ENCODE results near the gene WDR43. TPM values are rescaled to one million over a fixed set of nuclear protein-coding genes. Genes with fewer than 3 reads are reported as not detected.

The WDR43 gene
- total RNA-seq, 1 experiment from 2014 or later, result 85.6 TPM

DNA sequence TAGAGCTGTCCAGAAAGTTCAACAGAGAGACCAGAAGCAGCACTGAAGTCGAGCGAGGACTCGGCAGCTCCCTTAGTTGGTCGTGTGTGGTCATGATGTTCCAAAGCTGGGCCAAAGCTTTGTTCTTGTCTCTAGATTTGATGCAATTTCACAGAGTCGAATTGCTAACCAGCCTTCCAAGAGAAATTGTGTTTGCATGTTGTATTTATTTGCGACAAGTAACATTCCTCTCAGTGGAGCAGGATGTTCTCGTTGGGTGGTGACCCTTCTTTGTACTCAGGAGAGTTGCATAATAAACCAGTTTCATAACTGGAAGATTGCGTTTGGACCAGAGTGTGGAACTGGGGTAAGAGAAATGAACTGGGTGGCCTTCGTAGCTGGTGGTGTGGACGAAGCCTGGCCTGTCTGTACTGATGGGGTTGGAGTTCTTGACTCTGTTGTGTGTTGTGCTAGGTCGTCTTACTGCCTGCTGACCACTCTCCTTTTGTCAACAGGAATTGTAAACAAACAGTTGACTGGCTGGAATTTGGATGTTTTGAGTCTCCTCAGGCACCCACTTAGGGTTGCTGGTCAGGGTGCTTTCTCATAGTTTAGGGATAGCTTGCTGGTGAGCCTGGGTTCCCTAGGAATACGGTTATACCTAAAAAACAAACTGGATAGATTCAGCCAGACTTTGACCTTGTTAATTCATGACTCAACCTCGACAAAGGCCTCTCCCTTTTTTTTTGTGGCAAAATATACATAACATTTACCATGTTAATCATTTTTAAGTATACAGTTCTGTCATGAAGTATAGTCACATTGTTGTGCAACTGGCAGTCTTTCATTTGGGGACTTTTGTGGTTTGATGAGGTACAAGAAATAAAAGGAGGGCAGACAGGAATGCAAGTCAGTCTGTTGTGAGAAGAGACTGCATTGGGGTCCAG lies 57.7 kb downstream of the WDR43 start:
- intact Hi-C loops (cut with micrococcal nuclease; ENCODE audit: unreplicated experiment), result loop anchor here (2.0 to 10.0 kb wide), 2 partner anchors 131 to 163 kb away; partner anchors contain the start of gene CLIP4
- Mint-ChIP-seq H3K36me3 (ENCODE audit: insufficient read depth, unreplicated experiment) (peaks cover 42% of the 10 kb centered on the region), H3K9me3 (ENCODE audit: low read depth, unreplicated experiment) (peaks cover 6% of the 10 kb centered on the region), H3K4me1 (ENCODE audit: low read depth, unreplicated experiment) (peaks cover 39% of the 10 kb centered on the region), H3K4me3 (ENCODE audit: low read depth, unreplicated experiment) (peak overlapping the region; percentile 49), H3K27ac (ENCODE audit: unreplicated experiment) (peak overlapping the region; percentile 45), H3K27me3 (ENCODE audit: unreplicated experiment) (no peaks in the 10 kb centered on the region)
- TSS peak; percentile 1 for BruUV-seq (replicated peaks)
- no peak for DNase-seq
- TF ChIP-seq, protein P1, sequence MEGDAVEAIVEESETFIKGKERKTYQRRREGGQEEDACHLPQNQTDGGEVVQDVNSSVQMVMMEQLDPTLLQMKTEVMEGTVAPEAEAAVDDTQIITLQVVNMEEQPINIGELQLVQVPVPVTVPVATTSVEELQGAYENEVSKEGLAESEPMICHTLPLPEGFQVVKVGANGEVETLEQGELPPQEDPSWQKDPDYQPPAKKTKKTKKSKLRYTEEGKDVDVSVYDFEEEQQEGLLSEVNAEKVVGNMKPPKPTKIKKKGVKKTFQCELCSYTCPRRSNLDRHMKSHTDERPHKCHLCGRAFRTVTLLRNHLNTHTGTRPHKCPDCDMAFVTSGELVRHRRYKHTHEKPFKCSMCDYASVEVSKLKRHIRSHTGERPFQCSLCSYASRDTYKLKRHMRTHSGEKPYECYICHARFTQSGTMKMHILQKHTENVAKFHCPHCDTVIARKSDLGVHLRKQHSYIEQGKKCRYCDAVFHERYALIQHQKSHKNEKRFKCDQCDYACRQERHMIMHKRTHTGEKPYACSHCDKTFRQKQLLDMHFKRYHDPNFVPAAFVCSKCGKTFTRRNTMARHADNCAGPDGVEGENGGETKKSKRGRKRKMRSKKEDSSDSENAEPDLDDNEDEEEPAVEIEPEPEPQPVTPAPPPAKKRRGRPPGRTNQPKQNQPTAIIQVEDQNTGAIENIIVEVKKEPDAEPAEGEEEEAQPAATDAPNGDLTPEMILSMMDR (IDR thresholded peaks at IDR 0.05; ENCODE audit: unreplicated experiment), result no peak
- CTCF ChIA-PET, result no interaction called here

DNA sequence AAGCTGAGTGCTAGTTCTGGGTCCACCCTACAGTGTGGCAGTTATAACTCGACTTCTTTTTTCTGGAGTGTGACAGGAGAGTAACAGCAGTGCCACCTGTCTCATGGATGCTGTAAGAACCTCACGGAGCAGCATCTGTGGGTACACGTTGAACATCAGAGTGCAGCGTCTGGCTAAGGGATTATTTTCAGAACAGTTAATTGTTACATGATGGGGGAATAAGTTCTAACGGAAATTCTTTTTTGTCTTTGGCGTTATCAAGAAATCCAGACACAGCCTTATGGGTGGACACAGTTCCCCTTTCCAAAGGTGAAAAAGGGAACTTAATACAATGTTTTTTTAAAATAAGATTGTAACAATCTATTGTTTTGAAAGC lies 58.4 kb downstream of the WDR43 start:
- CTCF ChIA-PET, result no interaction called here
- TF ChIP-seq, protein P1 (IDR thresholded peaks at IDR 0.05; ENCODE audit: unreplicated experiment), result no peak
- H3K4me1 Mint-ChIP-seq (ENCODE audit: low read depth, unreplicated experiment), result peaks cover 43% of the 10 kb centered on the region
- no peaks in the 10 kb centered on the region for H3K27me3 Mint-ChIP-seq (ENCODE audit: unreplicated experiment)
- peaks cover 6% of the 10 kb centered on the region for H3K9me3 Mint-ChIP-seq (ENCODE audit: low read depth, unreplicated experiment)
- intact Hi-C loops (cut with micrococcal nuclease; ENCODE audit: unreplicated experiment), result loop anchor here (2.0 to 10.0 kb wide), 2 partner anchors 132 to 162 kb away; partner anchors contain the start of gene CLIP4
- H3K27ac Mint-ChIP-seq (ENCODE audit: unreplicated experiment), result peak overlapping the region; percentile 45
- peak; percentile 21 for DNase-seq
- H3K36me3 Mint-ChIP-seq (ENCODE audit: insufficient read depth, unreplicated experiment), result peaks cover 41% of the 10 kb centered on the region
- H3K4me3 Mint-ChIP-seq (ENCODE audit: low read depth, unreplicated experiment), result peak overlapping the region; percentile 49
- BruUV-seq (replicated peaks), result no TSS peak

DNA sequence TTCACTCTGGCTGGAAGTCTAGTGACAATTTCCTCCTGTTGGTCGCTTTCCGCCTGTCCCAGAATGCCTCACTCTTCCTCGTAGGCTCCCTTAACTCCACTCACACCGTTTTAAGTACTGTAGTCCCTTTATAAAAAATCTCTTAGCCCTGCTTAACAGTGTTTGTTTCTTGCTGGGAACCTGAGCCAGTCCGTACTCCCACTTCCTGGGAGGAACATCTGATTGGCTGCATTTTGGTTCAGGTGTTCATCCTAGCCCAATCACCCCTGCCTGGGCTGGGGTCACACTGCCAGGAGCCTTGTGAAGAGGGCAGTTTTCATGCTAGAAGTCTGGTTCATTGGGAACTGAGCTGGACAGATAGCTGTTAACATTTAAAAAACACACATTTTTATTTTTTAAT lies 61.0 kb downstream of the WDR43 start:
- Mint-ChIP-seq H3K4me1 (ENCODE audit: low read depth, unreplicated experiment) (peaks cover 34% of the 10 kb centered on the region), H3K27ac (ENCODE audit: unreplicated experiment) (no peak overlapping the region), H3K36me3 (ENCODE audit: insufficient read depth, unreplicated experiment) (peaks cover 16% of the 10 kb centered on the region), H3K9me3 (ENCODE audit: low read depth, unreplicated experiment) (no peaks in the 10 kb centered on the region), H3K27me3 (ENCODE audit: unreplicated experiment) (no peaks in the 10 kb centered on the region), H3K4me3 (ENCODE audit: low read depth, unreplicated experiment) (no peak overlapping the region)
- TF ChIP-seq, protein P1 (IDR thresholded peaks at IDR 0.05; ENCODE audit: unreplicated experiment), result no peak
- BruUV-seq (replicated peaks), result no TSS peak
- intact Hi-C loops (cut with micrococcal nuclease; ENCODE audit: unreplicated experiment), result loop anchor here (10.0 kb wide), 1 partner anchor 159 kb away; the partner anchor contains the start of gene CLIP4
- no peak for DNase-seq
- CTCF ChIA-PET, result no interaction called here

DNA sequence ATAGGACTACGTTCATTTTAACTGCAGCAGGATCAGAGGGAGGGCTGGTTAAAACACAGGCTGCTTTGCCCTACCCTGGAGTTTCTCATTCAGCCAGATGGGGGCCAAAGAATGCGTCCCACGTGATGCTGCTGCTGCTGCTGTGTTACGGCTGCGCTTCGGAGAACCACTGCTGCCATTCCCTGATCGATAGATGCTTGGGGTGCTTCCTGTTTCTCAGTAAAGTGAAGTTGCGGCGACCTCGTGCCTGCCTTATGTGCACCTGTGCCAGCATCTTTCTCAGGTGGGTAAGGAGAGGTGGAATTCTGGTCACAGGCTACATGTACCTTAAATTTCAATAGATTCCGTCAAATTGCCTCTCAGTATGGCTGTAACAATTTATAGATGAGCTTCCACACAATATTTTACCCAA lies 62.0 kb downstream of the WDR43 start:
- intact Hi-C loops (cut with micrococcal nuclease; ENCODE audit: unreplicated experiment), result loop anchor here (10.0 kb wide), 1 partner anchor 158 kb away; the partner anchor contains the start of gene CLIP4
- Mint-ChIP-seq H3K4me3 (ENCODE audit: low read depth, unreplicated experiment) (no peak overlapping the region), H3K36me3 (ENCODE audit: insufficient read depth, unreplicated experiment) (peaks cover 13% of the 10 kb centered on the region), H3K4me1 (ENCODE audit: low read depth, unreplicated experiment) (peaks cover 26% of the 10 kb centered on the region), H3K27me3 (ENCODE audit: unreplicated experiment) (no peaks in the 10 kb centered on the region), H3K9me3 (ENCODE audit: low read depth, unreplicated experiment) (no peaks in the 10 kb centered on the region), H3K27ac (ENCODE audit: unreplicated experiment) (no peak overlapping the region)
- CTCF ChIA-PET, result no interaction called here
- TF ChIP-seq, protein P1 (IDR thresholded peaks at IDR 0.05; ENCODE audit: unreplicated experiment), result no peak
- DNase-seq, result no peak
- no TSS peak for BruUV-seq (replicated peaks)

Measured in Calu3 (cell line).